OCI-M2 (cell line): Measurements from ENCODE around the gene SLITRK3.

Experiments
- DNase-seq: peaks from one replicate; lab custom pipeline; 2025; ENCODE audit not compliant: unreplicated experiment; lab: John Stamatoyannopoulos, UW

SLITRK3 gene, protein sequence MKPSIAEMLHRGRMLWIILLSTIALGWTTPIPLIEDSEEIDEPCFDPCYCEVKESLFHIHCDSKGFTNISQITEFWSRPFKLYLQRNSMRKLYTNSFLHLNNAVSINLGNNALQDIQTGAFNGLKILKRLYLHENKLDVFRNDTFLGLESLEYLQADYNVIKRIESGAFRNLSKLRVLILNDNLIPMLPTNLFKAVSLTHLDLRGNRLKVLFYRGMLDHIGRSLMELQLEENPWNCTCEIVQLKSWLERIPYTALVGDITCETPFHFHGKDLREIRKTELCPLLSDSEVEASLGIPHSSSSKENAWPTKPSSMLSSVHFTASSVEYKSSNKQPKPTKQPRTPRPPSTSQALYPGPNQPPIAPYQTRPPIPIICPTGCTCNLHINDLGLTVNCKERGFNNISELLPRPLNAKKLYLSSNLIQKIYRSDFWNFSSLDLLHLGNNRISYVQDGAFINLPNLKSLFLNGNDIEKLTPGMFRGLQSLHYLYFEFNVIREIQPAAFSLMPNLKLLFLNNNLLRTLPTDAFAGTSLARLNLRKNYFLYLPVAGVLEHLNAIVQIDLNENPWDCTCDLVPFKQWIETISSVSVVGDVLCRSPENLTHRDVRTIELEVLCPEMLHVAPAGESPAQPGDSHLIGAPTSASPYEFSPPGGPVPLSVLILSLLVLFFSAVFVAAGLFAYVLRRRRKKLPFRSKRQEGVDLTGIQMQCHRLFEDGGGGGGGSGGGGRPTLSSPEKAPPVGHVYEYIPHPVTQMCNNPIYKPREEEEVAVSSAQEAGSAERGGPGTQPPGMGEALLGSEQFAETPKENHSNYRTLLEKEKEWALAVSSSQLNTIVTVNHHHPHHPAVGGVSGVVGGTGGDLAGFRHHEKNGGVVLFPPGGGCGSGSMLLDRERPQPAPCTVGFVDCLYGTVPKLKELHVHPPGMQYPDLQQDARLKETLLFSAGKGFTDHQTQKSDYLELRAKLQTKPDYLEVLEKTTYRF

GRCh38 chr3:165195640-165196576 lies at the start of gene SLITRK3:
Gene SLITRK3, minus strand, starts transcription at chr3:165196384. Its CDS starts 5,554 bp downstream, at chr3:165190830.
- no peak for DNase-seq

GRCh38 chr3:165243597-165243996 lies 47.4 kb upstream of the SLITRK3 start:
- no peak for DNase-seq

DNA sequence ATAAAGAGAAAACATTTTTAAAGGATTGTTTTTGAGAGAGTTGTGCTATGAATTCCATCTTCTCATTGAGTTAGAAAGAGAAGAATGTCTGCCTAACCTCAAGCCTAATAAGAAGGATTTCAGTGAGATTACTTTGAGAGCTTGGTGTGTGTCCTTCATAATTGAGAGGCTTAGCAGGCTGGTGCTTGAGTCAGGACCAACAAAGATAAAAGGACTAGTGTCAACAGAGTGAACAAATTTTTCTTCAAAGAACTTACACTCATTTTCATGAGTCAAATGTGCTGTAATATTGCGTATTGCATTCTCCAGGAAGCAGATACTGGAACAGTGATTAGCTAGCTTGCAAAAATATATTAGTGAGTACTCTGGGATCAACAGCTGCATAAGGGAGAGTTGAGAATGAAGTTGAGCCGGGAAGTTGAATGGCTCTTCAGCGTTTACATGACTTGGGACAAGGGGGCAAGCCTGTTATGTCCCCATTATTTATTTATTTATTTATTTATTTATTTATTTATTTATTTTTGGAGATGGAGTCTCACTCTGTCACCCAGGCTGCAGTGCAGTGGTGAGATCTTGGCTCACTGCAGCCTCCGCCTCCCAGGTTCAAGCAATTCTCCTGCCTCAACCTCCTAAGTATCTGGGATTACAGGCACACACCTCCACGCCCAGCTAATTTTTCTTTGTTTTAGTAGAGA lies 37.5 kb upstream of the SLITRK3 start:
- no peak for DNase-seq

GRCh38 chr3:165225604-165226003 lies 29.4 kb upstream of the SLITRK3 start:
- DNase-seq, result no peak

DNA sequence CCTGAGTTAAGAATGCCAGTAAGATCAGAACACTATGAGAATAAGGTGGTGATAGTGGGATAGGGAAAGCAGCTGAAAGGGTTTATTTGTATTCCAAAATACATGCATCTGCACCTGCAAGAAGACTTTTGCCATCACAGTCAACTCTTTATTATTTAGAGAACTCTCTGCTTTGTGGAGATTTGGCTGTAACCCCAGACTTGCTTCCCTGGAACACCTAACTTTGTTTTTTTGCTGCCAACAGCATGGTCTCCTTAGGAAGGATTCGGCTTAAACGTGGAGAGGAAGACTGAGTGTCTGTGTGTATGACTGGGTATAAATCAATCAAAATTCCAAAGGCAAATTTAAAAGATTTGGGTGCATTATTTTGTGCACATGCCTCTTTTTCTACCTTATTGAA lies 21.6 kb upstream of the SLITRK3 start:
- no peak for DNase-seq

GRCh38 chr3:165212580-165212979 lies 16.4 kb upstream of the SLITRK3 start:
- no peak for DNase-seq

- DNase-seq, result no peak
Measured at GRCh38 chr3:165211721-165212120, 15.5 kb upstream of the SLITRK3 start.

GRCh38 chr3:165210727-165211126 lies 14.5 kb upstream of the SLITRK3 start:
- DNase-seq, result no peak

DNA sequence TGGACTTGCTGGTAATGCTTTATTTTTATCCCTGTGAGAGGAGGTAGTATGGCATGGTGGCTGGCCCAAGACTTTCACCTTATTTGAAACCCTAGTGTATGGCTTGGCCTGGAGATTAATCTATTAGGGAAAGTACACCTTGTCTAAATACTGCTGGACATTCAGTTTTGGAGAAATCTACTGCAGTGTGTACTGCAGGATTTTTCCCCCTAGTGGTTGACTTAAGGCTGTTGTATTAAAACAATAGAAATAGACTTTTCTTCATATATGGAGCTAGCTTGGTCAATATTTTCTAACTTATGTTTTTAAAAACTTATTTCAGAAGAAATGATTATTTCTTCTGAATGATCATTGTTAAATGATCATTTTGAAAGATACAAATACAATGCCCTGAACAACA lies 13.9 kb upstream of the SLITRK3 start:
- no peak for DNase-seq

GRCh38 chr3:165206454-165207266 lies 10.5 kb upstream of the SLITRK3 start:
- DNase-seq, result no peak

GRCh38 chr3:165204445-165204844 lies 8.3 kb upstream of the SLITRK3 start:
- DNase-seq, result no peak

DNA sequence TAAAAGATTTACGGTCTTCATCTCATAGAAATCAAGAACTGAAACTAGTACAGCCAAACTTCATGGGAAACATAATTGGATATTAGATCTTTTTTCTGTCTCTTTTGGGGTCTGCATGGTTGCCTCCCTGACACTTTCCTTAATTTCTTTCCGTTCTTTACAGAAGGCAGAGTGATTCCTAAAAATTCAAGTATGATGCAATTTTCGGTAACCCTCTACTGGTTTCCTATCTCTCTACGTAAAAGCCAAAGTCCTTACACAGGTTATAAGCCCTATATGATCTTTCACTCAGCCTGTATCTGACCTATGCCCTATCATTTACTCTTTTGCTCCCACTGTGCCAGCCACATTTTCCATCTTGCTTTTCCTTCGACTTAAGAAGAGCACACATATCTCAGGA lies 6.8 kb upstream of the SLITRK3 start:
- DNase-seq, result no peak

DNA sequence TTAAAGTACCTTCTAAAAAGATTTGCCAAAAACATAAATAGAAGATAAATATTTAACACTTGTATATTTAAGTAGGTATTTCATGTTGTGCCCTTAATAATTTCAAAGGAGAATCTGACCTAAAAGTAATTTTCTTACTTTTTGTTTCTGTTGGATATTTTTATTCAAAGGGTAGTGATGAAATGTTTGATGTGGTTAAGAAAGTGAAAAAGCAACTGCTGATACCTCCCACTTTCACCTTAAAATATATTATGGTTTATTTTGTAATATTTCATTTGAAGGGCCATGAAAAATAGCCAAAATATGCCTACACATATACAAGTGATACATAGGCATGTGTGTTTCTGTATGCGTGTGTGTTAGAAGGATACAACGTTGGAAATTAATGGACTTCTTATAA lies 5.8 kb upstream of the SLITRK3 start:
- DNase-seq, result no peak

DNA sequence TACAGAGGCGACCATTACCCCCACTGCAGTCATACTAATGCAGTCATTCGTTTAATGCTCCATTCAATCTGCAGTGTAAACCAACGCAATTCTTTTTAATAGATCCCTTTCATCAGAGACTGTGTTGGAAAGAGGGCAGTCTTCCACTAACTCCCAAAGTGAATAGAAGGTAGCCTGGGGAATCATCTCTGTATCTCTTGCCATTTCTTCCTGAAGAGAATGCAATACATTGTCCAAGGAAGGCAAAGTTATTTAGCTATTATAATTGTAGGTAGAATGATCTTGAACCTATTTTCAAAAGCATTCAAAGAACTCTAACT lies 1.3 kb upstream of the SLITRK3 start:
- no peak for DNase-seq

DNA sequence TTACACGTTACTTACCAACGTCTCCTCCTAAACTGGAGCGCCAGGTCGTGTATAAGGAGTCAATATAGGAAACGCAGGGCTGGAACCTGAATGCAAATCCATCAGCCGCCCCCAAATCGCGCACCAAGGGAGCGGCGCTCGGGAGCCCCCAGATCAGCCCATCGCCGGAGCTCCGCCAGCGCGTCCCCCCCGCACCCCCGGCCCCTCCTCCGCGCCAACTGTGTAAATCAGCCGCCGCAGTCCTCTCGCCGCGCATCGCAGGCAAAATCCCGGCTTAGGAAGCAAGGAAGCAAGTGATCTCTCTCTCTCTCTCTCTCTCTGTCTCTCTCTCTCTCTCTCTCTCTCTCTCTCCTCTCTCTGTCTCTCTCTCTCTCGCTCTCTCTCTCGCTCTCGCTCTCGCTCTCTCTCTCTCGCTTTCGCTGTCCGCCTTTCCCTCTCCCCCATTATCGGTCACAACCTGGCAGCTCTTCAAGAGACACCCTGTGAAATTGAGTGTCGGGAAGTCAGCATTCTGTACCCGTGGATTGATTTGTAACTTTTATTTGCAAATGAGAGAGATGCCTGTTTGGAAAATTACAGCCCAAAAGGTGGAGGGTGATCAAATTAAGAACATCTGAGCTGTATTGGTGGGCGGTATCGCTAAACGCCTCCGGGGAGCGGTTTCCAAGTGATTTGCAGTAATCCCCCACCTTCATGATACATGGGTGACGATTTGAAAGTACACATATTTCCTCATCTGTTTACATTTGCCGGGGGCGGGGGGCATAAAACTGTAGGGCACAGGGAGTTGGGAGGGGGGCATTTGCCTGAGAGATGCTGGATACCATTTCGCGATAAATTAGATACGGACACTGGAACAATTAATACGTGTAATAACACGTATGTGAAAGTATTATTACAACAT lies 645 bp upstream of the SLITRK3 start:
- no peak for DNase-seq

DNA sequence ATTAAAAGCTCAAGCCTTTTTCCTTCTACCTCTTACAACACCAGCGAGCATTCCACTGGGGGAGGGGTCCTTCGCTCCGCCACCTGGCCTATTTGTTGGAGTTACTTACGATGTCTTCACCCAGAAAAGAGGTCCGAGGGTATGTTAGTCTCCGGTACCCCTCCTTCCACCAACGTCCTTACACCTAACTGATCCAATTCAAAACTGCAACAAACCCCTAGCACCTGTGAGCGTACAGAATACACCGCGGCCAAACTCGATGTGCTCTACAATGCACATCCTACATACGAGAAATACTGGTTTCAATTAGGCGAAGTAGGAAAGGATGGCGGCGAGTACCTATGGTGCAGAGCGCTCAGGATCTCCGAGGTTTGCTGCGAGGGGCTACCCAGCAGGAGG lies 944 bp downstream of the SLITRK3 start:
- DNase-seq, result no peak

DNA sequence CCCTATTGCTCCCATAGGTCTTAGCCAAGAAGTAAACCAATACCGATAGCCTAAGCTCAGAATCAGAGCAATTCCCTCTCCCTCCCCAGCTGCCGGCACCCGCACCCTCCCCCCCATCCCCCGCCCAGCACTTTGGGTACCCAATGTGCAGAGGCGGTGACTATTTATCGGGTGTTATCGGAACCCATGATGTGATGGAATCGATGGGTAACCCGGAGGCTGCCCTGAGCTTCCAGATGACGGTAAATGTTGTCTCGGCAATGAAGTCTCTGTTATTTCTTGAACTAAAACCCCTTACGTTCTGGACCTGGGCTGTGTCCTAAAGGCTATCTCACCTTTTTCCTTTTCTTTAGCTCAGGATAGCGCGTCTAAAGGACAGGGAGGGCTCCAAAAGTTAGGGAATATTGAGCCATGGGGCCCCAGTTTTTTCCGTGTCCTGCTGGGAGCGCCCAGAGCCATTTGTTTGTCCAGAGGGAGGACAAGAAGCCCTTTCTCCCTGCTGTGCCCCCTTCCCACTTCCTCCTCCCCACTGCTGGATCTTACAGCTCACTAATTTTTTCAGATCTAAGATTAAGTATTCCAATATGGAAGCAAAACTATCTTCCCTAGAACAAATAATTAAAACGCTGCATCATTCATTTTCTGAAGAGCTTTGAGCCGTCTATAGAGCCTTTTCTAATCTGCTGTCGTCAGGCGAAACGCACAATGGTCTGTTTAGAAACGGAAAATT lies 1.5 kb downstream of the SLITRK3 start:
- DNase-seq, result no peak
